Vagina (tissue), 2 donors: ENCODE measurements around the gene FKBP7. TPM values are rescaled to one million over a fixed set of nuclear protein-coding genes. Genes with fewer than 3 reads are reported as not detected.

ENCODE experiments used
- DNase-seq, 2 donors: peaks; one replicate each; pipeline ENCODE4 v3.0.0-alpha.2; 2017; ENCODE audit errors: extremely low spot score in 2 of 2
- H3K27ac ChIP-seq: fragments of 200-600 bp; sonication (generic); one replicate; pipeline ENCODE4 v1.5.1; 2019
- H3K27me3 ChIP-seq: fragments of 200-600 bp; sonication (generic); one replicate; pipeline ENCODE4 v1.5.1; 2019
- H3K36me3 ChIP-seq, 2 donors: fragments of 200-600 bp; sonication (generic); one replicate each; pipeline ENCODE4 v1.5.1; 2017 to 2019
- H3K4me1 ChIP-seq: fragments of 200-600 bp; sonication (generic); one replicate; pipeline ENCODE4 v1.5.1; 2019
- H3K4me3 ChIP-seq, 2 donors: fragments of 200-600 bp; sonication (generic); 1 replicate in 1 of 2; 2 replicates in 1 of 2; pipeline ENCODE4 v1.5.1; 2016 to 2019
- H3K9me3 ChIP-seq: fragments of 200-600 bp; sonication (generic); one replicate; pipeline ENCODE4 v1.5.1; 2019
- CTCF ChIP-seq, 3 experiments: fragments of 450-650 bp in 2 of 3; fragments of 200-600 bp in 1 of 3; sonication (generic) in 1 of 3; IDR thresholded peaks; one replicate each; pipeline ENCODE4 v1.5.1; 2017 to 2019; ENCODE audit warnings: antibody characterized with exemption in 3 of 3, mild to moderate bottlenecking in 2 of 3, moderate library complexity in 2 of 3
- POLR2A ChIP-seq, 2 donors: fragments of 450-650 bp; IDR thresholded peaks; one replicate each; pipeline ENCODE4 v1.6.1; 2017; ENCODE audit warnings: antibody characterized with exemption in 2 of 2, mild to moderate bottlenecking in 2 of 2, moderate library complexity in 2 of 2
- POLR2AphosphoS5 ChIP-seq, 2 donors: sonication (generic); formaldehyde crosslinking; IDR thresholded peaks; one replicate each; pipeline ENCODE4 v1.9.0; 2017; ENCODE audit warnings: antibody characterized with exemption in 2 of 2, mild to moderate bottlenecking in 2 of 2, low read depth in 1 of 2; ENCODE audit not compliant: insufficient read depth in 1 of 2
- intact Hi-C: fragments of 100-400 bp; cut with DNase I; formaldehyde crosslinking; loops from one replicate; pipeline ENCODE4 v1.15.1; 2023
- total RNA-seq: library from RNA; depleted of rRNA; stranded (reverse); fragments of >200 nt; gene quantifications from one replicate; pipeline ENCODE4 v1.2.3, GENCODE V29; 2016

Gene FKBP7
- total RNA-seq, 1 donor from 2014 or later = 30.9 TPM

GRCh38 chr2:178512484-178512883, 34.1 kb upstream of the FKBP7 start:
- intact Hi-C loops = no loop called here
- Histone ChIP-seq H3K27me3 (no peaks in the 10 kb centered on the region), H3K27ac (no peak overlapping the region), H3K4me1 (no peaks in the 10 kb centered on the region), H3K36me3 (no peaks in the 10 kb centered on the region), H3K4me3 (no peak overlapping the region), H3K9me3 (no peaks in the 10 kb centered on the region)
- no peak for DNase-seq
- no peak for TF ChIP-seq POLR2A (IDR thresholded peaks at IDR 0.05)
- TF ChIP-seq CTCF (IDR thresholded peaks at IDR 0.05) = no peak
- no peak for TF ChIP-seq POLR2AphosphoS5 (IDR thresholded peaks at IDR 0.05; ENCODE audit: insufficient read depth in 1 of 2, low read depth in 1 of 2)

- no peak for TF ChIP-seq POLR2AphosphoS5 (IDR thresholded peaks at IDR 0.05; ENCODE audit: insufficient read depth in 1 of 2, low read depth in 1 of 2)
- TF ChIP-seq POLR2A (IDR thresholded peaks at IDR 0.05) = no peak
- TF ChIP-seq CTCF (IDR thresholded peaks at IDR 0.05) = no peak
- no peak for DNase-seq
- Histone ChIP-seq H3K9me3 (no peaks in the 10 kb centered on the region), H3K4me1 (no peaks in the 10 kb centered on the region), H3K4me3 (no peak overlapping the region), H3K27me3 (no peaks in the 10 kb centered on the region), H3K36me3 (no peaks in the 10 kb centered on the region), H3K27ac (no peak overlapping the region)
- intact Hi-C loops = no loop called here
Measured at GRCh38 chr2:178510384-178510783, 32.0 kb upstream of the FKBP7 start.

GRCh38 chr2:178508646-178509045, 30.2 kb upstream of the FKBP7 start:
- DNase-seq = no peak
- Histone ChIP-seq H3K4me1 (no peaks in the 10 kb centered on the region), H3K4me3 (no peak overlapping the region), H3K27ac (no peak overlapping the region), H3K9me3 (no peaks in the 10 kb centered on the region), H3K36me3 (peaks cover 0 to 9% of the 10 kb centered on the region in 2 donors), H3K27me3 (no peaks in the 10 kb centered on the region)
- TF ChIP-seq CTCF (IDR thresholded peaks at IDR 0.05) = no peak
- TF ChIP-seq POLR2A (IDR thresholded peaks at IDR 0.05) = no peak
- no peak for TF ChIP-seq POLR2AphosphoS5 (IDR thresholded peaks at IDR 0.05; ENCODE audit: insufficient read depth in 1 of 2, low read depth in 1 of 2)
- intact Hi-C loops = no loop called here

- no peaks in the 10 kb centered on the region for H3K9me3 ChIP-seq
- no peaks in the 10 kb centered on the region for H3K4me1 ChIP-seq
- H3K36me3 ChIP-seq = peaks cover 0 to 26% of the 10 kb centered on the region in 2 donors
- intact Hi-C loops = no loop called here
- H3K27ac ChIP-seq = no peak overlapping the region
- no peak overlapping the region for H3K4me3 ChIP-seq
- DNase-seq = no peak
- TF ChIP-seq POLR2A (IDR thresholded peaks at IDR 0.05) (no peak), CTCF (IDR thresholded peaks at IDR 0.05) (no peak), POLR2AphosphoS5 (IDR thresholded peaks at IDR 0.05; ENCODE audit: insufficient read depth in 1 of 2, low read depth in 1 of 2) (no peak)
- no peaks in the 10 kb centered on the region for H3K27me3 ChIP-seq
Measured at GRCh38 chr2:178506949-178507348, 28.5 kb upstream of the FKBP7 start.

GRCh38 chr2:178506524-178506923, 28.1 kb upstream of the FKBP7 start:
- TF ChIP-seq POLR2A (IDR thresholded peaks at IDR 0.05) (no peak), CTCF (IDR thresholded peaks at IDR 0.05) (no peak), POLR2AphosphoS5 (IDR thresholded peaks at IDR 0.05; ENCODE audit: insufficient read depth in 1 of 2, low read depth in 1 of 2) (no peak)
- Histone ChIP-seq H3K4me1 (no peaks in the 10 kb centered on the region), H3K9me3 (no peaks in the 10 kb centered on the region), H3K4me3 (no peak overlapping the region), H3K36me3 (peaks cover 0 to 29% of the 10 kb centered on the region in 2 donors), H3K27me3 (no peaks in the 10 kb centered on the region), H3K27ac (no peak overlapping the region)
- intact Hi-C loops = no loop called here
- no peak for DNase-seq
